ENCODE results near the gene PLEK.

GRCh38 chr2:68385220-68385906 lies 20.3 kb downstream of the PLEK start:
- TF ChIP-seq CTCF (conservative IDR thresholded peaks at IDR 0.05) (no peak), EZH2 (IDR thresholded peaks at IDR 0.05; ENCODE audit: low read depth) (no peak)
